CD14-positive monocyte (primary cell): ENCODE data around the gene ZMYM3. TPM values are rescaled to one million over a fixed set of nuclear protein-coding genes. Genes with fewer than 3 reads are reported as not detected.

Source experiments
- DNase-seq, 3 donors: peaks; one replicate each; pipeline ENCODE4 v3.0.0-alpha.2; 2011 to 2022
- H2AFZ ChIP-seq: 2 replicates; pipeline ENCODE4 v1.6.0; 2012; ENCODE audit warnings: mild to moderate bottlenecking, low read depth, low read length, inconsistent platforms; ENCODE audit not compliant: insufficient read depth, poor library complexity, severe bottlenecking
- H3K27ac ChIP-seq, 2 donors: 1 replicate in 1 of 2; 2 replicates in 1 of 2; pipeline ENCODE4 v1.5.1; 2012 to 2013; ENCODE audit warnings: low read length in 2 of 2, control low read depth in 1 of 2, inconsistent platforms in 1 of 2, low read depth in 1 of 2, mild to moderate bottlenecking in 1 of 2
- H3K27me3 ChIP-seq, 2 donors: one replicate each; pipeline versions ENCODE4 v1.6.0 to v1.6.1; 2011 to 2013; ENCODE audit warnings: low read length in 2 of 2; ENCODE audit not compliant: control insufficient read depth in 2 of 2, insufficient read depth in 2 of 2
- H3K36me3 ChIP-seq, 2 donors: replicated peaks in 1 of 2; 1 replicate in 1 of 2; 2 replicates in 1 of 2; pipeline versions ENCODE4 v1.5.1 to v1.6.1; 2012 to 2013; ENCODE audit warnings: low read length in 2 of 2, control low read depth in 1 of 2, inconsistent platforms in 1 of 2, mild to moderate bottlenecking in 1 of 2; ENCODE audit not compliant: insufficient read depth in 2 of 2, control insufficient read depth in 1 of 2
- H3K4me1 ChIP-seq, 2 donors: 1 replicate in 1 of 2; 2 replicates in 1 of 2; pipeline versions ENCODE4 v1.5.1 to v1.6.1; 2012 to 2013; ENCODE audit warnings: low read length in 2 of 2, control low read depth in 1 of 2, inconsistent platforms in 1 of 2, mild to moderate bottlenecking in 1 of 2, moderate library complexity in 1 of 2; ENCODE audit not compliant: insufficient read depth in 2 of 2, control insufficient read depth in 1 of 2
- H3K4me2 ChIP-seq: replicated peaks from 2 replicates; pipeline ENCODE3; 2012; ENCODE audit warnings: low read length, moderate library complexity, mild to moderate bottlenecking; ENCODE audit not compliant: poor library complexity, severe bottlenecking; ENCODE audit errors: extremely low read depth
- H3K4me3 ChIP-seq, 3 experiments: fragments of 200-600 bp in 1 of 3; sonication (generic) in 1 of 3; replicated peaks in 1 of 3; 1 replicate in 2 of 3; 2 replicates in 1 of 3; pipeline ENCODE4 v1.5.1; 2011 to 2013; ENCODE audit warnings: low read length in 3 of 3, mild to moderate bottlenecking in 3 of 3, control low read depth in 2 of 3, low read depth in 2 of 3, inconsistent platforms in 1 of 3, moderate library complexity in 1 of 3
- H3K79me2 ChIP-seq: 2 replicates; pipeline ENCODE4 v1.6.0; 2012; ENCODE audit warnings: mild to moderate bottlenecking, control low read depth, inconsistent platforms, low read length, moderate library complexity; ENCODE audit not compliant: insufficient read depth
- H3K9ac ChIP-seq: 2 replicates; pipeline ENCODE4 v1.6.0; 2017; ENCODE audit warnings: low read length, mild to moderate bottlenecking; ENCODE audit not compliant: insufficient read depth, poor library complexity, severe bottlenecking
- H3K9me3 ChIP-seq, 2 donors: replicated peaks in 1 of 2; 1 replicate in 1 of 2; 2 replicates in 1 of 2; pipeline versions ENCODE4 v1.5.1 to v1.6.1; 2012 to 2013; ENCODE audit warnings: low read length in 2 of 2, control low read depth in 1 of 2; ENCODE audit not compliant: control insufficient read depth in 1 of 2, insufficient read depth in 1 of 2
- H4K20me1 ChIP-seq: 2 replicates; pipeline ENCODE4 v1.6.0; 2012; ENCODE audit warnings: mild to moderate bottlenecking, low read length, control low read depth, moderate library complexity; ENCODE audit not compliant: insufficient read depth
- H3K27ac Mint-ChIP-seq, 7 donors: one replicate each; pipeline ENCODE4 v1.8.0; 2020; ENCODE audit warnings: mild to moderate bottlenecking in 7 of 7, mixed read lengths in 7 of 7, moderate library complexity in 6 of 7, inconsistent platforms in 2 of 7
- H3K27me3 Mint-ChIP-seq, 3 donors: one replicate each; pipeline ENCODE4 v1.8.0; 2021 to 2022; ENCODE audit warnings: low read depth in 3 of 3, mild to moderate bottlenecking in 3 of 3, mixed read lengths in 3 of 3, moderate library complexity in 3 of 3, inconsistent platforms in 1 of 3
- H3K36me3 Mint-ChIP-seq, 2 donors: one replicate each; pipeline ENCODE4 v1.8.0; 2020; ENCODE audit warnings: mixed read lengths in 2 of 2, inconsistent platforms in 1 of 2, mild to moderate bottlenecking in 1 of 2
- H3K4me1 Mint-ChIP-seq: one replicate; pipeline ENCODE4 v1.8.0; 2020; ENCODE audit warnings: mild to moderate bottlenecking, mixed read lengths
- H3K4me3 Mint-ChIP-seq, 2 donors: one replicate each; pipeline ENCODE4 v1.8.0; 2020; ENCODE audit warnings: mild to moderate bottlenecking in 2 of 2, mixed read lengths in 2 of 2, moderate library complexity in 1 of 2
- H3K9me3 Mint-ChIP-seq, 7 donors: one replicate each; pipeline ENCODE4 v1.8.0; 2020 to 2022; ENCODE audit warnings: mixed read lengths in 7 of 7, mild to moderate bottlenecking in 6 of 7, moderate library complexity in 6 of 7, inconsistent platforms in 2 of 7
- CTCF ChIP-seq: fragments of 200-600 bp; IDR thresholded peaks from one replicate; pipeline ENCODE4 v1.8.0; 2022; ENCODE audit warnings: antibody characterized with exemption, mild to moderate bottlenecking
- WGBS: methylation state at CpG from one replicate; pipeline ENCODE4 v1.1.5; 2013; ENCODE audit warnings: missing lambda C conversion rate; ENCODE audit not compliant: insufficient coverage; 5-methylcytosine and 5-hydroxymethylcytosine counted together
- intact Hi-C, 2 donors: fragments of 100-400 bp; cut with micrococcal nuclease; formaldehyde crosslinking; loops; one replicate each; pipeline versions ENCODE4 v1.15.0 to v1.15.1; 2023
- polyA plus RNA-seq, 3 donors: library from polyadenylated mRNA; depleted of rRNA in 1 of 3; unstranded in 2 of 3; stranded (reverse) in 1 of 3; fragments of 300-500 nt in 2 of 3; fragments of >200 nt in 1 of 3; fragmentation: Illumina TruSeq in 2 of 3; gene quantifications; 1 replicate in 2 of 3; 2 replicates in 1 of 3; pipeline ENCODE4 v1.2.3, GENCODE V29; 2012 to 2021

Gene ZMYM3
- polyA plus RNA-seq, 3 donors, result 3.9 to 13.2 (median 4.8) TPM

GRCh38 chrX:71214604-71215337 lies 39.2 kb downstream of the ZMYM3 start:
- no peaks in the 10 kb centered on the region for H3K27me3 ChIP-seq
- no peak overlapping the region for H3K27ac ChIP-seq
- Mint-ChIP-seq H3K9me3 (peaks cover 0 to 8% (median 0%) of the 10 kb centered on the region in 7 donors), H3K27ac (no peak overlapping the region), H3K4me3 (no peak overlapping the region), H3K27me3 (peaks cover 2 to 11% (median 7%) of the 10 kb centered on the region in 3 donors), H3K4me1 (no peaks in the 10 kb centered on the region), H3K36me3 (no peaks in the 10 kb centered on the region)
- H4K20me1 ChIP-seq, result no peaks in the 10 kb centered on the region
- no peak for DNase-seq
- no peak overlapping the region for H3K4me3 ChIP-seq
- WGBS, result 100% methylated on average over 2 of the region's 5 CpGs
- H3K9me3 ChIP-seq, result no peaks in the 10 kb centered on the region
- H3K36me3 ChIP-seq, result no peaks in the 10 kb centered on the region
- intact Hi-C loops, result no loop called here
- no peak overlapping the region for H3K9ac ChIP-seq
- H2AFZ ChIP-seq, result no peak overlapping the region
- no peaks in the 10 kb centered on the region for H3K4me1 ChIP-seq
- no peak for TF ChIP-seq CTCF
- no peak overlapping the region for H3K4me2 ChIP-seq
- H3K79me2 ChIP-seq, result no peaks in the 10 kb centered on the region

- no peak overlapping the region for H3K9ac ChIP-seq
- H3K9me3 ChIP-seq, result no peaks in the 10 kb centered on the region
Observed at GRCh38 chrX:71214152-71214551, 39.8 kb downstream of the ZMYM3 start.

More at GRCh38 chrX:71214152-71214551, 39.8 kb downstream of the ZMYM3 start:
- no peak for DNase-seq
- H3K79me2 ChIP-seq, result no peaks in the 10 kb centered on the region
- no peak overlapping the region for H3K4me2 ChIP-seq
- H3K27ac ChIP-seq, result no peak overlapping the region
- Mint-ChIP-seq H3K9me3 (peaks cover 0 to 8% (median 0%) of the 10 kb centered on the region in 7 donors), H3K27me3 (peaks cover 2 to 11% (median 9%) of the 10 kb centered on the region in 3 donors), H3K4me1 (no peaks in the 10 kb centered on the region), H3K27ac (no peak overlapping the region), H3K4me3 (no peak overlapping the region), H3K36me3 (no peaks in the 10 kb centered on the region)
- intact Hi-C loops, result no loop called here
- H3K4me3 ChIP-seq, result no peak overlapping the region
- H3K36me3 ChIP-seq, result no peaks in the 10 kb centered on the region
- no peaks in the 10 kb centered on the region for H3K4me1 ChIP-seq
- no peak overlapping the region for H2AFZ ChIP-seq
- no CpG with 5 or more reads among the region's 1 CpG for WGBS
- TF ChIP-seq CTCF, result no peak
- no peaks in the 10 kb centered on the region for H3K27me3 ChIP-seq
- no peaks in the 10 kb centered on the region for H4K20me1 ChIP-seq
